WTC11 (cell line): ENCODE results near the gene BMPR1B. TPM values are rescaled to one million over a fixed set of nuclear protein-coding genes. Genes with fewer than 3 reads are reported as not detected.

ENCODE experiments used
- ATAC-seq: fragments of 200-7000 bp; cut with Tn5 transposase; 2 replicates; pipeline ENCODE4 v1.10.0; 2021; ENCODE audit warnings: mild to moderate bottlenecking, moderate library complexity
- CTCF ChIA-PET: fragments of 300-600 bp; sonication (Branson Sonifier 250); formaldehyde crosslinking; loops from one replicate; lab custom pipeline; 2021; ENCODE audit warnings: antibody characterized with exemption; lab: Charles Lee
- POLR2A ChIA-PET: fragments of 350-600 bp; sonication (Branson Sonifier 250); formaldehyde crosslinking; loops from one replicate; lab custom pipeline; 2021; ENCODE audit warnings: antibody characterized with exemption; lab: Charles Lee
- DNase-seq: peaks from one replicate; pipeline ENCODE4 v3.0.0; 2021; ENCODE audit warnings: low spot score
- H3K27ac Mint-ChIP-seq: 2 replicates; pipeline ENCODE4 v1.8.0; 2021; ENCODE audit warnings: mixed read lengths
- H3K27me3 Mint-ChIP-seq: 2 replicates; pipeline ENCODE4 v1.8.0; 2021; ENCODE audit warnings: low read depth, mild to moderate bottlenecking, moderate library complexity, mixed read lengths
- H3K36me3 Mint-ChIP-seq: 2 replicates; pipeline ENCODE4 v1.8.0; 2021; ENCODE audit warnings: mixed read lengths
- H3K4me1 Mint-ChIP-seq: 2 replicates; pipeline ENCODE4 v1.8.0; 2022; ENCODE audit warnings: mixed read lengths
- H3K4me3 Mint-ChIP-seq: 2 replicates; pipeline ENCODE4 v1.8.0; 2021; ENCODE audit warnings: mild to moderate bottlenecking, moderate library complexity, mixed read lengths
- H3K9me3 Mint-ChIP-seq: 2 replicates; pipeline ENCODE4 v1.8.0; 2021; ENCODE audit warnings: mixed read lengths
- ARID4B ChIP-seq: sonication (generic); formaldehyde crosslinking; IDR thresholded peaks from 2 replicates; pipeline ENCODE4 v1.8.0; 2023; ENCODE audit warnings: missing genetic modification reagents, mild to moderate bottlenecking, borderline replicate concordance
- ATF1 ChIP-seq: sonication (generic); formaldehyde crosslinking; IDR thresholded peaks from 2 replicates; pipeline ENCODE4 v1.8.1; 2023; ENCODE audit warnings: mild to moderate bottlenecking, moderate library complexity, missing genetic modification reagents
- CREM ChIP-seq: sonication (generic); formaldehyde crosslinking; IDR thresholded peaks from 2 replicates; pipeline ENCODE4 v1.8.1; 2022; ENCODE audit warnings: mild to moderate bottlenecking, missing genetic modification reagents, moderate library complexity
- CTCF ChIP-seq: fragments of 200-600 bp; IDR thresholded peaks from 2 replicates; pipeline ENCODE4 v1.8.0; 2022; ENCODE audit warnings: antibody characterized with exemption
- E2F1 ChIP-seq: sonication (generic); formaldehyde crosslinking; IDR thresholded peaks from 2 replicates; pipeline ENCODE4 v1.8.0; 2022; ENCODE audit warnings: mild to moderate bottlenecking, missing genetic modification reagents
- EMX1 ChIP-seq: fragments of 250-450 bp; sonication (Bioruptor Pico); IDR thresholded peaks from 2 replicates; pipeline ENCODE4 v1.8.0; 2021; ENCODE audit warnings: mild to moderate bottlenecking
- GABPB1 ChIP-seq: sonication (generic); formaldehyde crosslinking; IDR thresholded peaks from 2 replicates; pipeline ENCODE4 v1.8.1; 2023; ENCODE audit warnings: mild to moderate bottlenecking, missing genetic modification reagents
- HMGA2 ChIP-seq: fragments of 250-450 bp; sonication (Bioruptor Pico); IDR thresholded peaks from 2 replicates; pipeline ENCODE4 v1.4.0; 2021; ENCODE audit warnings: mild to moderate bottlenecking, moderate library complexity
- HMGXB4 ChIP-seq: sonication (generic); formaldehyde crosslinking; IDR thresholded peaks from 2 replicates; pipeline ENCODE4 v1.8.1; 2023; ENCODE audit warnings: mild to moderate bottlenecking, moderate library complexity, missing genetic modification reagents
- IRF1 ChIP-seq: sonication (generic); formaldehyde crosslinking; IDR thresholded peaks from 2 replicates; pipeline ENCODE4 v1.8.0; 2023; ENCODE audit warnings: missing genetic modification reagents
- MYBL2 ChIP-seq: sonication (generic); formaldehyde crosslinking; IDR thresholded peaks from 2 replicates; pipeline ENCODE4 v1.8.1; 2023; ENCODE audit warnings: mild to moderate bottlenecking, moderate library complexity, missing genetic modification reagents
- SP1 ChIP-seq: sonication (generic); formaldehyde crosslinking; conservative IDR thresholded peaks from 2 replicates; pipeline ENCODE4 v1.8.1; 2022; ENCODE audit warnings: missing genetic modification reagents
- STAT6 ChIP-seq: sonication (generic); formaldehyde crosslinking; conservative IDR thresholded peaks from 2 replicates; pipeline ENCODE4 v1.8.1; 2023; ENCODE audit warnings: mild to moderate bottlenecking, low read depth, missing genetic modification reagents, moderate library complexity
- TEAD1 ChIP-seq: sonication (generic); formaldehyde crosslinking; IDR thresholded peaks from 2 replicates; pipeline ENCODE4 v1.8.0; 2022; ENCODE audit warnings: mild to moderate bottlenecking, missing genetic modification reagents
- ZNF138 ChIP-seq: sonication (generic); formaldehyde crosslinking; conservative IDR thresholded peaks from 2 replicates; pipeline ENCODE4 v1.8.1; 2022; ENCODE audit warnings: mild to moderate bottlenecking, moderate library complexity, missing genetic modification reagents
- ZNF232 ChIP-seq: sonication (generic); formaldehyde crosslinking; IDR thresholded peaks from 2 replicates; pipeline ENCODE4 v1.8.0; 2022; ENCODE audit warnings: mild to moderate bottlenecking, missing genetic modification reagents
- ZNF416 ChIP-seq: fragments of 250-450 bp; sonication (Bioruptor Pico); IDR thresholded peaks from 2 replicates; pipeline ENCODE4 v1.9.0; 2021; ENCODE audit warnings: mild to moderate bottlenecking, inconsistent platforms
- ZNF671 ChIP-seq: fragments of 250-450 bp; sonication (Bioruptor Pico); IDR thresholded peaks from 2 replicates; pipeline ENCODE4 v1.8.0; 2021; ENCODE audit warnings: mild to moderate bottlenecking
- total RNA-seq: library from RNA; stranded (reverse); gene quantifications from 3 replicates; pipeline ENCODE4 v1.2.3, GENCODE V29; 2021

BMPR1B gene
- total RNA-seq, 1 experiment from 2014 or later = 0.77 TPM

- TF ChIP-seq IRF1 = no peak
These were observed 134.3 kb downstream of the BMPR1B start (continued) for GRCh38 chr4:94892051-94892450.

GRCh38 chr4:94895081-94895480 lies 137.3 kb downstream of the BMPR1B start:
- Mint-ChIP-seq H3K36me3 (peaks cover 6% of the 10 kb centered on the region; the same call in 1 of the 2 replicates), H3K4me1 (peaks cover 39% of the 10 kb centered on the region), H3K4me3 (no peak overlapping the region), H3K9me3 (peaks cover 20% of the 10 kb centered on the region)
- ChIA-PET POLR2A (no interaction called here), CTCF (no interaction called here)
- DNase-seq (no peak), ATAC-seq (no peak)
- TF ChIP-seq GABPB1 (no peak), HMGA2 (no peak), ZNF416 (CRISPR knock-in tag) (no peak), CREM (CRISPR knock-in tag) (no peak), STAT6 (CRISPR knock-in tag) (no peak), MYBL2 (CRISPR knock-in tag) (no peak), ATF1 (no peak), ZNF232 (CRISPR knock-in tag) (no peak), ZNF138 (CRISPR knock-in tag) (no peak), CTCF (no peak), ZNF671 (no peak), ARID4B (CRISPR knock-in tag) (no peak), E2F1 (no peak), TEAD1 (CRISPR knock-in tag) (no peak), EMX1 (CRISPR knock-in tag) (no peak), HMGXB4 (CRISPR knock-in tag) (no peak), SP1 (CRISPR knock-in tag) (no peak)
- TF ChIP-seq, all 79 proteins: peak for 0
- Mint-ChIP-seq H3K27me3 (no peaks in the 10 kb centered on the region), H3K27ac (no peak overlapping the region)
